Keratinocyte (primary cell): ENCODE measurements around the gene SEC61B. TPM values are rescaled to one million over a fixed set of nuclear protein-coding genes. Genes with fewer than 3 reads are reported as not detected.

Experiments
- DNase-seq: peaks from one replicate; pipeline ENCODE4 v3.0.0-alpha.2; 2011; ENCODE audit warnings: low read depth, missing footprints, low spot score
- FAIRE-seq: peaks from 2 replicates; lab custom pipeline; 2011; peaks lifted over from hg19 to GRCh38; lab: Jason Lieb, UNC
- H2AFZ ChIP-seq: 2 replicates; pipeline ENCODE4 v1.6.0; 2012; ENCODE audit warnings: low read length, control low read depth, inconsistent platforms; ENCODE audit not compliant: control insufficient read depth
- H3K27ac ChIP-seq: 2 replicates; pipeline ENCODE4 v1.5.1; 2011; ENCODE audit warnings: low read length; ENCODE audit not compliant: control insufficient read depth, insufficient read depth
- H3K27me3 ChIP-seq: 3 replicates; pipeline ENCODE4 v1.6.0; 2011; ENCODE audit warnings: low read length; ENCODE audit not compliant: control insufficient read depth, insufficient read depth; ENCODE audit errors: extremely low read depth
- H3K36me3 ChIP-seq, 2 experiments: 2 replicates in 1 of 2; 3 replicates in 1 of 2; pipeline ENCODE4 v1.5.1; 2011; ENCODE audit warnings: low read length in 2 of 2, mild to moderate bottlenecking in 1 of 2; ENCODE audit not compliant: control insufficient read depth in 2 of 2, insufficient read depth in 2 of 2; ENCODE audit errors: extremely low read depth in 1 of 2
- H3K4me1 ChIP-seq: 3 replicates; pipeline ENCODE4 v1.5.1; 2011; ENCODE audit warnings: low read length; ENCODE audit not compliant: control insufficient read depth, insufficient read depth; ENCODE audit errors: extremely low read depth
- H3K4me2 ChIP-seq: 3 replicates; pipeline ENCODE4 v1.6.0; 2011; ENCODE audit warnings: low read depth, low read length; ENCODE audit not compliant: control insufficient read depth, insufficient read depth; ENCODE audit errors: extremely low read depth
- H3K4me3 ChIP-seq, 3 experiments: fragments of 200-600 bp in 1 of 3; sonication (generic) in 1 of 3; 2 replicates in 2 of 3; 3 replicates in 1 of 3; pipeline ENCODE4 v1.5.1; 2011 to 2016; ENCODE audit warnings: low read length in 3 of 3, mild to moderate bottlenecking in 3 of 3, control low read depth in 2 of 3, inconsistent platforms in 1 of 3, low read depth in 1 of 3, mixed read lengths in 1 of 3, mixed run types in 1 of 3, moderate library complexity in 1 of 3; ENCODE audit not compliant: control insufficient read depth in 2 of 3, insufficient read depth in 2 of 3; ENCODE audit errors: extremely low read depth in 1 of 3
- H3K79me2 ChIP-seq: 2 replicates; pipeline ENCODE4 v1.6.0; 2012; ENCODE audit warnings: low read length; ENCODE audit not compliant: control insufficient read depth, insufficient read depth
- H3K9ac ChIP-seq: 3 replicates; pipeline ENCODE4 v1.6.0; 2011; ENCODE audit warnings: low read length; ENCODE audit not compliant: control insufficient read depth, insufficient read depth; ENCODE audit errors: extremely low read depth
- H3K9me1 ChIP-seq: 3 replicates; pipeline ENCODE4 v1.6.0; 2011; ENCODE audit warnings: low read length; ENCODE audit not compliant: control insufficient read depth, insufficient read depth; ENCODE audit errors: extremely low read depth
- H3K9me3 ChIP-seq: 2 replicates; pipeline ENCODE4 v1.5.1; 2012; ENCODE audit warnings: low read depth, low read length; ENCODE audit not compliant: control insufficient read depth
- H4K20me1 ChIP-seq: 3 replicates; pipeline ENCODE4 v1.6.0; 2011; ENCODE audit warnings: low read length; ENCODE audit not compliant: control insufficient read depth, insufficient read depth; ENCODE audit errors: extremely low read depth
- CTCF ChIP-seq, 3 experiments: IDR thresholded peaks in 1 of 3; conservative IDR thresholded peaks in 1 of 3; optimal IDR thresholded peaks in 1 of 3; 2 replicates in 2 of 3; 3 replicates in 1 of 3; pipeline versions ENCODE3 to v1.5.1; 2011; ENCODE audit warnings: low read length in 3 of 3, mild to moderate bottlenecking in 3 of 3, moderate library complexity in 2 of 3, control low read depth in 1 of 3, inconsistent platforms in 1 of 3; ENCODE audit not compliant: insufficient read depth in 2 of 3; ENCODE audit errors: extremely low read depth in 1 of 3
- EZH2 ChIP-seq: IDR thresholded peaks from one replicate; pipeline ENCODE4 v1.6.1; 2012; ENCODE audit warnings: inconsistent platforms, mild to moderate bottlenecking, low read length, moderate library complexity
- dilution Hi-C: fragments of 300-500 bp; cut with MboI; formaldehyde crosslinking; loops from one replicate; pipeline ENCODE4 v1.7.0; 2020; ENCODE audit warnings: low sequenced_read_pairs; ENCODE audit not compliant: extremely low pct_ligation_motif_present
- polyA plus RNA-seq, 5 experiments: library from polyadenylated mRNA; depleted of rRNA in 3 of 5; stranded (reverse) in 3 of 5; stranded (forward) in 1 of 5; unstranded in 1 of 5; fragments of >200 nt; gene quantifications; 1 replicate in 1 of 5; 2 replicates in 3 of 5; 3 replicates in 1 of 5; pipeline versions ENCODE4 v1.2.1 to v1.2.3, GENCODE V29; 2011 to 2012; ENCODE audit warnings: missing spikeins in 2 of 5, low read depth in 1 of 5, low replicate concordance in 1 of 5

The SEC61B gene
- polyA plus RNA-seq, 1 donor (not counting 4 experiments of a cell fraction or from before 2014, with no cell fraction given) = 207 TPM

GRCh38 chr9:99184475-99185347 lies 37.4 kb upstream of the SEC61B start:
- dilution Hi-C loops = no loop called here

GRCh38 chr9:99185348-99185632 lies 36.8 kb upstream of the SEC61B start:
- Histone ChIP-seq H3K27ac (no peak overlapping the region), H3K36me3 (no peaks in the 10 kb centered on the region), H3K4me1 (peaks cover 2% of the 10 kb centered on the region), H3K9ac (no peak overlapping the region), H3K79me2 (no peaks in the 10 kb centered on the region), H3K4me2 (no peak overlapping the region), H4K20me1 (no peaks in the 10 kb centered on the region), H3K9me3 (no peaks in the 10 kb centered on the region), H3K4me3 (no peak overlapping the region), H3K27me3 (peaks cover 10% of the 10 kb centered on the region), H2AFZ (no peak overlapping the region), H3K9me1 (no peaks in the 10 kb centered on the region)
- dilution Hi-C loops = no loop called here
- no peak for DNase-seq
- no peak for FAIRE-seq
- TF ChIP-seq CTCF (optimal IDR thresholded peaks at IDR 0.05 in 1 of 3, IDR thresholded peaks at IDR 0.05 in 1 of 3, conservative IDR thresholded peaks at IDR 0.05 in 1 of 3; ENCODE audit: extremely low read depth in 1 of 3, insufficient read depth in 2 of 3, low read length in 3 of 3) (no peak), EZH2 (no peak)

More at GRCh38 chr9:99184475-99185347, 37.4 kb upstream of the SEC61B start:
- Histone ChIP-seq H3K9me1 (no peaks in the 10 kb centered on the region), H3K79me2 (no peaks in the 10 kb centered on the region), H3K27me3 (peaks cover 10% of the 10 kb centered on the region), H3K4me2 (peak overlapping the region; percentile 39), H3K36me3 (no peaks in the 10 kb centered on the region), H3K4me3 (no peak overlapping the region), H3K9ac (no peak overlapping the region), H3K4me1 (peaks cover 2% of the 10 kb centered on the region), H3K27ac (no peak overlapping the region), H4K20me1 (no peaks in the 10 kb centered on the region), H2AFZ (peak overlapping the region; percentile 43), H3K9me3 (no peaks in the 10 kb centered on the region)
- DNase-seq (peak; percentile 75), FAIRE-seq (peak; percentile 77)
- TF ChIP-seq EZH2 = no peak
- peak; percentile 88 to 96 (median 92) for TF ChIP-seq CTCF (optimal IDR thresholded peaks at IDR 0.05 in 1 of 3, IDR thresholded peaks at IDR 0.05 in 1 of 3, conservative IDR thresholded peaks at IDR 0.05 in 1 of 3; ENCODE audit: extremely low read depth in 1 of 3, insufficient read depth in 2 of 3, low read length in 3 of 3)
